K562 (cell line): ENCODE data around the gene TGFBR3L. TPM values are rescaled to one million over a fixed set of nuclear protein-coding genes. Genes with fewer than 3 reads are reported as not detected.

ENCODE experiments used
- CEBPG ChIP-seq, 3 experiments: fragments of 200-800 bp in 1 of 3; sonication (Bioruptor generic) in 1 of 3; sonication (generic) in 1 of 3; formaldehyde crosslinking in 1 of 3; IDR thresholded peaks in 2 of 3; conservative IDR thresholded peaks in 1 of 3; 2 replicates each; pipeline versions ENCODE4 v1.6.1 to v1.8.0; 2016 to 2022; ENCODE audit warnings: missing compliant biosample characterization in 2 of 3, missing genetic modification characterization in 2 of 3, mild to moderate bottlenecking in 1 of 3, missing genetic modification reagents in 1 of 3
- ESRRA ChIP-seq: fragments of 450-650 bp; IDR thresholded peaks from 2 replicates; pipeline ENCODE4 v1.6.1; 2014; ENCODE audit warnings: low read depth, mild to moderate bottlenecking, moderate library complexity, borderline replicate concordance
- IRF2 ChIP-seq: sonication (generic); formaldehyde crosslinking; IDR thresholded peaks from 2 replicates; pipeline ENCODE4 v1.8.1; 2022; ENCODE audit warnings: mild to moderate bottlenecking, missing genetic modification reagents
- MYBL2 ChIP-seq, 2 experiments: fragments of 450-650 bp in 1 of 2; sonication (generic) in 1 of 2; formaldehyde crosslinking in 1 of 2; IDR thresholded peaks; 2 replicates each; pipeline versions ENCODE4 v1.6.1 to v1.8.1; 2017 to 2022; ENCODE audit warnings: borderline replicate concordance in 1 of 2, inconsistent platforms in 1 of 2, low read depth in 1 of 2, mild to moderate bottlenecking in 1 of 2, missing genetic modification reagents in 1 of 2, moderate library complexity in 1 of 2
- RAD21 ChIP-seq, 2 experiments: fragments of 250-450 bp in 1 of 2; fragments of 450-650 bp in 1 of 2; sonication (Bioruptor Pico) in 1 of 2; formaldehyde crosslinking in 1 of 2; IDR thresholded peaks in 1 of 2; conservative IDR thresholded peaks in 1 of 2; 2 replicates each; pipeline versions ENCODE4 v1.4.0 to v1.8.0; 2020 to 2022; ENCODE audit warnings: mild to moderate bottlenecking in 2 of 2, moderate library complexity in 1 of 2
- TBP ChIP-seq: optimal IDR thresholded peaks from 2 replicates; pipeline ENCODE3; 2011; ENCODE audit warnings: low read depth, low read length, improper control_type of control experiment
- ZFP30 ChIP-seq: fragments of 250-450 bp; sonication (Bioruptor Pico); IDR thresholded peaks from 2 replicates; pipeline ENCODE4 v1.8.0; 2022; ENCODE audit warnings: moderate library complexity, mild to moderate bottlenecking, inconsistent platforms, borderline replicate concordance
- polyA plus RNA-seq, 8 experiments: library from polyadenylated mRNA; depleted of rRNA in 4 of 8; stranded (reverse) in 5 of 8; unstranded in 3 of 8; fragments of >200 nt; fragmentation: Nextera tagmentation in 2 of 8; fragmentation: Illumina TruSeq in 1 of 8; extraction: Ambion mirVana in 2 of 8; extraction: Trizol in 1 of 8; gene quantifications; 2 replicates each; pipeline versions ENCODE4 v1.2.1 to v1.2.3, GENCODE V29; 2011 to 2014; ENCODE audit warnings: inconsistent platforms in 1 of 8, missing spikeins in 1 of 8
- total RNA-seq, 7 experiments: library from RNA; depleted of rRNA in 6 of 7; stranded (reverse); fragments of >200 nt in 6 of 7; fragmentation: Illumina TruSeq in 2 of 7; extraction: Trizol in 2 of 7; gene quantifications; 2 replicates each; pipeline versions ENCODE4 v1.2.1 to v1.2.3, GENCODE V29; 2011 to 2021; ENCODE audit warnings: low replicate concordance in 1 of 7
- TF ChIP-seq, protein P1 (sequence below): fragments of 250-450 bp; sonication (Bioruptor Pico); IDR thresholded peaks from 2 replicates; pipeline ENCODE4 v1.8.0; 2021; ENCODE audit warnings: moderate library complexity, mild to moderate bottlenecking, inconsistent platforms
- TF ChIP-seq, protein P2 (sequence below): sonication (generic); formaldehyde crosslinking; IDR thresholded peaks from 2 replicates; pipeline ENCODE4 v1.9.0; 2022; ENCODE audit warnings: mild to moderate bottlenecking, missing genetic modification reagents
- TF ChIP-seq, protein P3 (sequence below): fragments of 450-650 bp; IDR thresholded peaks from 2 replicates; pipeline ENCODE4 v1.6.1; 2018; ENCODE audit not compliant: partially characterized antibody
- TF ChIP-seq, protein P4 (sequence below): sonication (generic); formaldehyde crosslinking; IDR thresholded peaks from 2 replicates; pipeline ENCODE4 v1.9.0; 2022; ENCODE audit warnings: mild to moderate bottlenecking, missing genetic modification reagents
- TF ChIP-seq, protein P5 (sequence below): fragments of 450-650 bp; IDR thresholded peaks from 2 replicates; pipeline ENCODE4 v1.6.1; 2016; ENCODE audit warnings: antibody characterized with exemption
- TF ChIP-seq, protein P6 (sequence below): IDR thresholded peaks from 2 replicates; pipeline ENCODE4 v1.6.1; 2012; ENCODE audit warnings: low read depth, low read length, improper control_type of control experiment, borderline replicate concordance

TGFBR3L gene
- total and polyA plus RNA-seq, 9 of the 15 experiments (the other 6 are each of a cell fraction or from before 2014, with no cell fraction given): not detected

DNA sequence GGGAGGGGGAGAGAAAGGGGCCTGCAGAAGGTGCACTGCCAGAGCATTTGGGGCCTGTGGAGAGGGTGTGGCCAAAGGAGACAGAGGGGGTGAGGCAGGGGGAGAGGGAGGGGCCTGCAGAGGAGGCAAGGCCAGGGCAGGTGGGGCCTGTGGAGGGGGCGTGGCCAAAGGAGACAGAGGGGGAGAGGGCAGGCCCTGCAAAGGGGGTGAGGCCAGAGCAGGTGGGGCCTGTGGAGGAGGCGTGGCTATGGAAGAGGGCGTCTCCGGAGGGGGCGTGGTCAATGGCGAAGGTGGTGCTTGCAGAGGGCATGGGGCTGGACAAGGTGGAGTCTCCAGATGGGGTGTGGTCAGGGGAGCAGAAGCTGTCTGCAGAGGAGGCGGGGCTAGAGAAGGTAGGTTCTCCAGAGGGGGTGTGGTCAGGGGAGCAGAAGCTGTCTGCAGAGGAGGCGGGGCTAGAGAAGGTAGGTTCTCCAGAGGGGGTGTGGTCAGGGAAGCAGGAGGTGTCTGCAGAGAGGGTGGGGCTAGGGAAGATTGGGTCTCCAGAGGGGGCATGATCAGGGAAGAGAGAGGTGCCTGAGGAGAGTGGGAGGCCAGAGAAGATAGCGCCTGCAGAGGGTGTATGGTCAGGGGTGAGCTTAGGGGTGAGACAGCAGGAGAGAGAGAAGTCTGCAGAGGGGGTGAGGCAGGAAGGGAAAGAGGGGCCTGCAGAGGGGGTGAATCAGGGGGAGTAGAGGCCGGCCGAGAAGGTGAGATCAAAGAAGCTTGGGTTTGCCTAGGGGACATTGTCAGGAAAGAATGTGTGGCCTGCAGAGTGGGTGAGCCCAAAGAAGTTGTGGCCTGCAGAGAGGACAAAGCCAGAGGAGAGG, 43.8 kb upstream of the TGFBR3L start (continued):
- TF ChIP-seq, protein P1, sequence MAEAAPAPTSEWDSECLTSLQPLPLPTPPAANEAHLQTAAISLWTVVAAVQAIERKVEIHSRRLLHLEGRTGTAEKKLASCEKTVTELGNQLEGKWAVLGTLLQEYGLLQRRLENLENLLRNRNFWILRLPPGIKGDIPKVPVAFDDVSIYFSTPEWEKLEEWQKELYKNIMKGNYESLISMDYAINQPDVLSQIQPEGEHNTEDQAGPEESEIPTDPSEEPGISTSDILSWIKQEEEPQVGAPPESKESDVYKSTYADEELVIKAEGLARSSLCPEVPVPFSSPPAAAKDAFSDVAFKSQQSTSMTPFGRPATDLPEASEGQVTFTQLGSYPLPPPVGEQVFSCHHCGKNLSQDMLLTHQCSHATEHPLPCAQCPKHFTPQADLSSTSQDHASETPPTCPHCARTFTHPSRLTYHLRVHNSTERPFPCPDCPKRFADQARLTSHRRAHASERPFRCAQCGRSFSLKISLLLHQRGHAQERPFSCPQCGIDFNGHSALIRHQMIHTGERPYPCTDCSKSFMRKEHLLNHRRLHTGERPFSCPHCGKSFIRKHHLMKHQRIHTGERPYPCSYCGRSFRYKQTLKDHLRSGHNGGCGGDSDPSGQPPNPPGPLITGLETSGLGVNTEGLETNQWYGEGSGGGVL (CRISPR knock-in tag): no peak
- TF ChIP-seq MYBL2 (IDR thresholded peaks at IDR 0.05; ENCODE audit: low read depth) (no peak), MYBL2 (CRISPR knock-in tag; IDR thresholded peaks at IDR 0.05; ENCODE audit: borderline replicate concordance) (no peak), TBP (peak; percentile 42), RAD21 (CRISPR knock-in tag; conservative IDR thresholded peaks at IDR 0.05 in 1 of 2, IDR thresholded peaks at IDR 0.05 in 1 of 2) (no peak), CEBPG (CRISPR knock-in tag; IDR thresholded peaks at IDR 0.05) (no peak), CEBPG (tag; conservative IDR thresholded peaks at IDR 0.05 in 1 of 2, IDR thresholded peaks at IDR 0.05 in 1 of 2) (no peak), IRF2 (CRISPR knock-in tag) (no peak), ESRRA (peak; percentile 21; the same call in 1 of the 2 replicates), ZFP30 (CRISPR knock-in tag) (no peak)
- TF ChIP-seq, protein P2, sequence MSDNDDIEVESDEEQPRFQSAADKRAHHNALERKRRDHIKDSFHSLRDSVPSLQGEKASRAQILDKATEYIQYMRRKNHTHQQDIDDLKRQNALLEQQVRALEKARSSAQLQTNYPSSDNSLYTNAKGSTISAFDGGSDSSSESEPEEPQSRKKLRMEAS (CRISPR knock-in tag): 0 out of 2 replicates have a peak, but pooled peaks have one; percentile 22
- TF ChIP-seq, protein P3, sequence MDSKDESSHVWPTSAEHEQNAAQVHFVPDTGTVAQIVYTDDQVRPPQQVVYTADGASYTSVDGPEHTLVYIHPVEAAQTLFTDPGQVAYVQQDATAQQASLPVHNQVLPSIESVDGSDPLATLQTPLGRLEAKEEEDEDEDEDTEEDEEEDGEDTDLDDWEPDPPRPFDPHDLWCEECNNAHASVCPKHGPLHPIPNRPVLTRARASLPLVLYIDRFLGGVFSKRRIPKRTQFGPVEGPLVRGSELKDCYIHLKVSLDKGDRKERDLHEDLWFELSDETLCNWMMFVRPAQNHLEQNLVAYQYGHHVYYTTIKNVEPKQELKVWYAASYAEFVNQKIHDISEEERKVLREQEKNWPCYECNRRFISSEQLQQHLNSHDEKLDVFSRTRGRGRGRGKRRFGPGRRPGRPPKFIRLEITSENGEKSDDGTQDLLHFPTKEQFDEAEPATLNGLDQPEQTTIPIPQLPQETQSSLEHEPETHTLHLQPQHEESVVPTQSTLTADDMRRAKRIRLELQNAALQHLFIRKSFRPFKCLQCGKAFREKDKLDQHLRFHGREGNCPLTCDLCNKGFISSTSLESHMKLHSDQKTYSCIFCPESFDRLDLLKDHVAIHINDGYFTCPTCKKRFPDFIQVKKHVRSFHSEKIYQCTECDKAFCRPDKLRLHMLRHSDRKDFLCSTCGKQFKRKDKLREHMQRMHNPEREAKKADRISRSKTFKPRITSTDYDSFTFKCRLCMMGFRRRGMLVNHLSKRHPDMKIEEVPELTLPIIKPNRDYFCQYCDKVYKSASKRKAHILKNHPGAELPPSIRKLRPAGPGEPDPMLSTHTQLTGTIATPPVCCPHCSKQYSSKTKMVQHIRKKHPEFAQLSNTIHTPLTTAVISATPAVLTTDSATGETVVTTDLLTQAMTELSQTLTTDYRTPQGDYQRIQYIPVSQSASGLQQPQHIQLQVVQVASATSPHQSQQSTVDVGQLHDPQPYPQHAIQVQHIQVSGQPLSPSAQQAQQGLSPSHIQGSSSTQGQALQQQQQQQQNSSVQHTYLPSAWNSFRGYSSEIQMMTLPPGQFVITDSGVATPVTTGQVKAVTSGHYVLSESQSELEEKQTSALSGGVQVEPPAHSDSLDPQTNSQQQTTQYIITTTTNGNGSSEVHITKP: peak; percentile 52
- TF ChIP-seq, protein P4, sequence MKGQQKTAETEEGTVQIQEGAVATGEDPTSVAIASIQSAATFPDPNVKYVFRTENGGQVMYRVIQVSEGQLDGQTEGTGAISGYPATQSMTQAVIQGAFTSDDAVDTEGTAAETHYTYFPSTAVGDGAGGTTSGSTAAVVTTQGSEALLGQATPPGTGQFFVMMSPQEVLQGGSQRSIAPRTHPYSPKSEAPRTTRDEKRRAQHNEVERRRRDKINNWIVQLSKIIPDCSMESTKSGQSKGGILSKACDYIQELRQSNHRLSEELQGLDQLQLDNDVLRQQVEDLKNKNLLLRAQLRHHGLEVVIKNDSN (CRISPR knock-in tag): peak; percentile 38; the same call in 1 of the 2 replicates
- TF ChIP-seq, protein P5, sequence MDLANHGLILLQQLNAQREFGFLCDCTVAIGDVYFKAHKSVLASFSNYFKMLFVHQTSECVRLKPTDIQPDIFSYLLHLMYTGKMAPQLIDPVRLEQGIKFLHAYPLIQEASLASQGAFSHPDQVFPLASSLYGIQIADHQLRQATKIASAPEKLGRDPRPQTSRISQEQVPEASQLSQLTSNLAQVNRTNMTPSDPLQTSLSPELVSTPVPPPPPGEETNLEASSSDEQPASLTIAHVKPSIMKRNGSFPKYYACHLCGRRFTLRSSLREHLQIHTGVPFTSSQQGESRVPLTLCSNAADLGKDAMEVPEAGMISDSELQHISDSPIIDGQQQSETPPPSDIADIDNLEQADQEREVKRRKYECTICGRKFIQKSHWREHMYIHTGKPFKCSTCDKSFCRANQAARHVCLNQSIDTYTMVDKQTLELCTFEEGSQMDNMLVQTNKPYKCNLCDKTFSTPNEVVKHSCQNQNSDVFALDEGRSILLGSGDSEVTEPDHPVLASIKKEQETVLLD: 0 out of 2 replicates have a peak, but pooled peaks have one; percentile 17
- TF ChIP-seq, protein P6, sequence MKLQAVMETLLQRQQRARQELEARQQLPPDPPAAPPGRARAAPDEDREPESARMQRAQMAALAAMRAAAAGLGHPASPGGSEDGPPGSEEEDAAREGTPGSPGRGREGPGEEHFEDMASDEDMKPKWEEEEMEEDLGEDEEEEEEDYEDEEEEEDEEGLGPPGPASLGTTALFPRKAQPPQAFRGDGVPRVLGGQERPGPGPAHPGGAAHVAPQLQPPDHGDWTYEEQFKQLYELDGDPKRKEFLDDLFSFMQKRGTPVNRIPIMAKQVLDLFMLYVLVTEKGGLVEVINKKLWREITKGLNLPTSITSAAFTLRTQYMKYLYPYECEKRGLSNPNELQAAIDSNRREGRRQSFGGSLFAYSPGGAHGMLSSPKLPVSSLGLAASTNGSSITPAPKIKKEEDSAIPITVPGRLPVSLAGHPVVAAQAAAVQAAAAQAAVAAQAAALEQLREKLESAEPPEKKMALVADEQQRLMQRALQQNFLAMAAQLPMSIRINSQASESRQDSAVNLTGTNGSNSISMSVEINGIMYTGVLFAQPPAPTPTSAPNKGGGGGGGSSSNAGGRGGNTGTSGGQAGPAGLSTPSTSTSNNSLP: no peak
